ENCODE data around the gene P2RX4. TPM values are rescaled to one million over a fixed set of nuclear protein-coding genes. Genes with fewer than 3 reads are reported as not detected.
"Not testable (repeated sequence)": the region's sequence is repeated elsewhere in the genome, so short reads cannot be mapped to it uniquely, and the experiment has no call there.

Gene P2RX4
- total RNA-seq, 4 donors from 2014 or later, result 20.1 to 57.2 (median 33.6) TPM

DNA sequence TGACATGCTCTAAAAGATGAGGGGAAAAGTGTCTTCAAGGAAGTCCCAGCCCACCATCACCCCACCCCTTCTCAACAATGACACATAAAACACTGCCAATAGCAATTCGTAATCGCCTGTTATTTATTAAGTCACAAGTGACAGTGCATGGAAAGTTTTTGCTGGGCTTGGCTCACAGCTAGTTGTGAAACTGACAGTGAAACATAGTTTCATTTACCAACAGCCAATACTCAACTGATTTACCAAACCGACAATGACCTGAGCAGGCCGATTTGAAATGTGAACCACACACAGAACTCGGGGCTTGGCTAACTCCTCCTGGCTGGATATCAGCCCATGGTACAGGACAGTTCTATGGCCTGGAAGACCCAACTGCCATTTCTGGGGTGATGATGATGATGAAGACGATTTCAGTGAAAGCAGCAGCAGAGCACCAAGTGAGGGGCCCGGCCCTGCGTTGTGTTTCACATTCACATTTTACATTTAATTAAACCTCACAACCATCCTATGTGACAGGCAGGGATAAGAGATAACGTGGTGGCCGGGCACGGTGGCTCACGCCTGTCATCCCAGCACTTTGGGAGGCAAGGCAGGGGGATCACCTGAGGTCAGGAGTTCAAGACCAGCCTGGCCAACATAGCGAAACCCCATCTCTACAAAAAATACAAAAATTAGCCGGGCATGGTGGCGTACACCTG, 43.9 kb downstream of the P2RX4 start:
- WGBS, 2 donors, result 95% methylated on average over 15 of the region's 15 CpGs

GRCh38 chr12:121255433-121255832, 45.5 kb downstream of the P2RX4 start:
- peaks cover 0 to 94% (median 0%) of the 10 kb centered on the region in 3 donors for H3K36me3 ChIP-seq
- H3K4me1 ChIP-seq, result no peaks in the 10 kb centered on the region
- no peaks in the 10 kb centered on the region for H3K9me3 ChIP-seq
- no peak overlapping the region for H3K4me3 ChIP-seq
- TF ChIP-seq EP300 (IDR thresholded peaks at IDR 0.05) (no peak), POLR2A (IDR thresholded peaks at IDR 0.05) (no peak), CTCF (IDR thresholded peaks at IDR 0.05) (no peak)
- 82 to 92% methylated on average over 9 of the region's 9 CpGs for WGBS, 2 donors
- no peak for DNase-seq (ENCODE audit: low spot score in 2 of 2)
- no peaks in the 10 kb centered on the region for H3K27me3 ChIP-seq
- no peak overlapping the region for H3K27ac ChIP-seq

More for the DNA sequence above, 43.9 kb downstream of the P2RX4 start:
- H3K4me3 ChIP-seq, result no peak overlapping the region
- no peak for DNase-seq (ENCODE audit: low spot score in 2 of 2)
- no peaks in the 10 kb centered on the region for H3K27me3 ChIP-seq
- TF ChIP-seq CTCF (IDR thresholded peaks at IDR 0.05), result no peak
- TF ChIP-seq EP300 (IDR thresholded peaks at IDR 0.05), result no peak
- no peak for TF ChIP-seq POLR2A (IDR thresholded peaks at IDR 0.05)
- H3K4me1 ChIP-seq, result no peaks in the 10 kb centered on the region
- no peaks in the 10 kb centered on the region for H3K9me3 ChIP-seq
- no peak overlapping the region for H3K27ac ChIP-seq
- peaks cover 0 to 94% (median 0%) of the 10 kb centered on the region in 3 donors for H3K36me3 ChIP-seq

- H3K36me3 ChIP-seq, result peaks cover 0 to 95% (median 0%) of the 10 kb centered on the region in 3 donors
- 91 to 93% methylated on average over 8 of the region's 8 CpGs for WGBS, 2 donors
- not testable (repeated sequence) for H3K27ac ChIP-seq
Observed at GRCh38 chr12:121257704-121258449, 47.9 kb downstream of the P2RX4 start.

GRCh38 chr12:121259074-121259473, 49.1 kb downstream of the P2RX4 start:
- 96 to 97% methylated on average over 11 of the region's 11 CpGs for WGBS, 2 donors
- Histone ChIP-seq H3K4me1 (no peaks in the 10 kb centered on the region), H3K9me3 (no peaks in the 10 kb centered on the region), H3K27me3 (no peaks in the 10 kb centered on the region), H3K36me3 (peaks cover 0 to 95% (median 2%) of the 10 kb centered on the region in 3 donors), H3K4me3 (no peak overlapping the region), H3K27ac (no peak overlapping the region)
- DNase-seq (ENCODE audit: low spot score in 2 of 2), result no peak
- TF ChIP-seq EP300 (IDR thresholded peaks at IDR 0.05) (no peak), CTCF (IDR thresholded peaks at IDR 0.05) (no peak), POLR2A (IDR thresholded peaks at IDR 0.05) (no peak)

More at GRCh38 chr12:121257704-121258449, 47.9 kb downstream of the P2RX4 start:
- not testable (repeated sequence) for H3K9me3 ChIP-seq; H3K27me3 ChIP-seq; DNase-seq (ENCODE audit: low spot score in 2 of 2); H3K4me3 ChIP-seq; H3K4me1 ChIP-seq

- H3K4me3 ChIP-seq, result no peak overlapping the region
- H3K36me3 ChIP-seq, result peaks cover 0 to 97% (median 2%) of the 10 kb centered on the region in 3 donors
- no peak for TF ChIP-seq EP300 (IDR thresholded peaks at IDR 0.05)
- TF ChIP-seq POLR2A (IDR thresholded peaks at IDR 0.05), result no peak
- no peak for DNase-seq (ENCODE audit: low spot score in 2 of 2)
- H3K4me1 ChIP-seq, result no peaks in the 10 kb centered on the region
- H3K9me3 ChIP-seq, result no peaks in the 10 kb centered on the region
- no peak overlapping the region for H3K27ac ChIP-seq
- no peaks in the 10 kb centered on the region for H3K27me3 ChIP-seq
- WGBS, 2 donors, result 90 to 91% methylated on average over 7 of the region's 7 CpGs
Observed at GRCh38 chr12:121260091-121260490, 50.2 kb downstream of the P2RX4 start.

GRCh38 chr12:121261398-121261797, 51.5 kb downstream of the P2RX4 start:
- no peak for TF ChIP-seq EP300 (IDR thresholded peaks at IDR 0.05)
- no peak for TF ChIP-seq POLR2A (IDR thresholded peaks at IDR 0.05)
- TF ChIP-seq CTCF (IDR thresholded peaks at IDR 0.05), result no peak
- Histone ChIP-seq H3K27me3 (no peaks in the 10 kb centered on the region), H3K4me3 (no peak overlapping the region), H3K9me3 (no peaks in the 10 kb centered on the region), H3K27ac (no peak overlapping the region), H3K36me3 (peaks cover 0 to 98% (median 2%) of the 10 kb centered on the region in 3 donors), H3K4me1 (no peaks in the 10 kb centered on the region)
- no peak for DNase-seq (ENCODE audit: low spot score in 2 of 2)
- 83 to 88% methylated on average over 6 of the region's 6 CpGs for WGBS, 2 donors

All from tibial nerve (tissue), 4 donors.